Measurements from ENCODE around the gene DGAT2.

The DGAT2 gene

GRCh38 chr11:75781831-75782230 is 13.3 kb downstream of the DGAT2 start:
- no peak for DNase-seq

DNA sequence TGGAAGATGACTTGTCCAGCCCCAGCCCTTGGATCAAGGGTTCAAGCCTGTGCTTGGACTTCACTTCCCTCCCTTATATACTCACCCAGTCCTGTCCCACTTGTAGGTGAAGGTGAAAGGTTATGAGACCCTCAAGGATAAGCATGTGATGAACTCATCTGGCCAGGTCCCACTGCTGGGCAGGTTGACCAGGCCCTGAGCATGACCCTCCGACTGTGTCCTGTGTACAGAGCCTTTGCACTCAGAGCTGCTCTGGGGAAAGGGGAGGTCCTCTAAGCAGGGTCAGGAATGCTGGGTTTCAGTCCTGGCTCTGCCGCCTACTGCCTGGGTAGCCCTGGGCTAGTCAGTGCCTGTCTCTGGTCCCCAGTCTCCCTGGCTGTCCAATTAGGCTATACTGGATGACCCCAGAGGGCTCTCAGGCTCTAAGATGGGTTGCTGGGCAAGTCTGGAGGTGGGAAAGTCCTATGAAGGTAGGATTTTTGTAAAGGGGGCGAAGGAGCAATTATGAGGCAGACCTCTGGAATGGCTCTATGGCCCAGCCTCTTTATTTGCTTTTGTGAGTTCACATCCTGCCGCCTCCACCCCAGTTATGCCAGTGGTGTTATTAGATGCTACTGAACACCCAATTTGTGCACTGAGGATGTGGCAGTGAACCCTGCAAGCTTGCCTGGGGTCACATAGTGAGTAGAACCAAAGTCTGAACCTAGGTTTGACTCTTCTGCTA is 14.1 kb downstream of the DGAT2 start:
- DNase-seq = no peak

DNA sequence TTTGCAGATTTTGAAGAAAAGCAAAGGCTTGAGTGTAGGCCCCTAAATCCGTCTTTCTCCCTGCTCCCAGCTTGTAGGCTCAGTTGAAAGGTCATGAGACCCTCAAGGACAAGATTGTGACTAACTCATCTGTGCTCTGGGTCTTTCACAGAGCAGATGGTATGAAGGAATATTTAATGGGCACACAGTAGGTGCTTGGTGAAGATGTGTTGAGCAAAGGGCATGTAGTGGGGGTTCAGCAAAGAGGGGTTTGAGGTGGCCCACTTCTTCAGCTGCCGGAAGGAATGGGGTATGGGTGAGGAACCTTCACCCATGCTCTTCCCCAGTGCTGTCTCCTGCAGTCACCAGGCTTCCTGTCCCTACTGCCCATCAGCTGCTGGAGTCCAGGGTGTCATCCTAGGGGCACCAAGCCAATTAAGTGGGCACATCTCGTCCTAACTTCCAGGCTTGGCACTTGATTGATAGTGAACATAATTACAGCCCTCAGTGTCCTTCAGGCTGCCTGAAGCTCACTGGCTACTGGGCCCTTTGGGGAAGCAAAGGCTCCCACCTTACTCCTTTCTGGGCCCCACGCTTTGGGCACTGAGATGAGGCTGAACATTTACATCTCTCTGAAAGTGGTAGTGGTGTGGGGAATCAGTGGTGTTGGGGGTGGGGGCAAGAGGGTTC is 15.0 kb downstream of the DGAT2 start:
- DNase-seq = no peak

DNA sequence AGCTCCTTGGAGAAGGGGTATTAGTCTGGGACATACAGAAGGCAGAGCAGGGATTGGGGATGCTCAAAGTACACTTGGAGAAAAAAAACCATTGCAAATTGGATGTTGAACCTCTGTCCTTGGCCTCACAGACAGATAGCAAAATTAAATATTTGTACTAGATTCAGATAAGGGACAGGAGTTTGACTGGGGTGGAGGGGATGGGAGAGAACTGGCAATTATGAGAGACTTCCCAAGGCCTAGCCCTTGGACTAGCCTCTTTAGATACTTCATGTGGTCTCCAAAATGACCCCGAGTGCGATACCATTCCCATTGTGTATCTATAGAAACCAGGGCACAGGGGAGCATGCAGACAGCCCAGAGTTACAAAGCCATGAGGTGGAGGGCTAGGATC is 15.5 kb downstream of the DGAT2 start:
- no peak for DNase-seq

GRCh38 chr11:75784506-75784905 is 15.9 kb downstream of the DGAT2 start:
- no peak for DNase-seq

- no peak for DNase-seq
Observed at GRCh38 chr11:75785187-75785586, 16.6 kb downstream of the DGAT2 start.

DNA sequence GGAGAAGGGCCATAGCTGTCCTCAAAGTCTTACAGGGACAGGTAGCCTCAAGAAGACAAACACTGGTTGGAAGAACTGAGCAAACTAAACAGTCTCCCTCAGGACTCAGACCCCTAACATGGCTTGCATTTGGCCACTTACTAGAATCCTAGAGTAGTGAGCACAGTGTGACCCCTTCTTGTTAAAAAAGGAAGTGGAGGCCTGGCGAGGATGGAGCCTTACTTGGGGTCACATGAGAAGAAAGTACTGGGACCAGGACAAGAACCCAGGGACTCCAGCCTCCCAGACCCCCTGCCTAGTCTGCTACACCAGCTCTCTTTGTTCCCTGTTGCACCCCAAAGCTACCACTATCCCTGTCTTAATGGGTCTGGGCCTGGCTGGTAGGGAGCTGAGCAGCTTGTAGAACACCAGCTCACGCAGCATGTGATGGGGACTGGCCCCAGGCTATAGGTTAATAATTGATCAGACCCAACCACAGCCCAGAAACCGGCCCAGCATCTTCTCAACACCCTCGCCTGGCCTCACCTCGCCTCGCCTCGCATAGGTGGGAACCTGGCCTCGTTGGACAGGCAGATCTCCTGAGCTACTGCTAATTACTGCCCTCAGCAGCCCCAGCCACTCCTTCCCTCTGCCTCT is 17.6 kb downstream of the DGAT2 start:
- DNase-seq = no peak

DNA sequence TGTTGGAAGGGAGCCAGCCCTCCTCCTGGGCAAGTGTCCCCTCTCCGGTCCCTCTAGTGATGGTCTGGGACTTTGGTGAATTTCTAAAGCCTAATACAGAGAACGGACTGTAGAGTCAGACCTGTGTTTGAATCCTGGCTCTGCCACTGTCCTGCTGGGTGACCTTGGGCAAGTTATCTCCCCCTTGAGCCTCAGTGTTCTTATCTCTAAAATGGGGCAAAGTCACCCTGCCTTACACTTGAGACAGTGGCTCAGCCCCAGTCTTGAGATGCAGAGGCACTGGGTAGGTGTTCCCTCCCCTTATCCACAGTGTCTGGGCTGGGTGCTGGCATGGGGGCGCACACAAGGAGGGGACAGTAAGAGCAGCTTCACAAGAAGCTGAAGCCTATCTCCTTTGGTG is 20.9 kb downstream of the DGAT2 start:
- DNase-seq = no peak

GRCh38 chr11:75790986-75791385 is 22.4 kb downstream of the DGAT2 start:
- DNase-seq = peak; percentile 23

DNA sequence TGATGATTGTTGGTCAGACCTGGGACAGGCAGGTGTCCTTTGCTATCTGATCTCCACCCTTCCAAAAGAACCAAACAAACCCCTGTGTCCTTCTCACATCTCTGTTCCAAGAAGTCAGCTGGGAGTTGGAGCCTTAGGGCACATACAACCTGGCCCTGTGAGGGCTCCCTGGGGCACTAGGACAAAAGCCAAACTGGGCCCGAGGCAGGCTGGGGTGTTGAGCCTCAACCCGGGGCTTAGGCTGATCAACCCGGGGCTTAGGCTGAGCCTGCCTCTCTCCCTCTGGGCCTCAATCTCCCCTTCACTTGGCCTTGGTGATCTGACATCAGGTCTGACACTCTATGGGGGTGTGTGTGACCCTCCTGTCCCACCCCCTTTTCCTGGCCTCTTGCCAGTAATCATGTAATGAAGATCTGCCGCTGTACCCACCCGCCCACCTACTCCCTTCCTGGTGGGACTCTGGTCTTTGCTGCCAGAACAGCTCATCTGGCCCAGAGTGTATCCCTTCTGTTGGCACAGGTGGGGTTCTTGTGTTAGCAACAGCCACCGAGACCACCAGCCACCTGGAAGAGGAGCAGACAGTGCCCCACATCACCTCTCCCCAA is 23.7 kb downstream of the DGAT2 start:
- DNase-seq = no peak

DNA sequence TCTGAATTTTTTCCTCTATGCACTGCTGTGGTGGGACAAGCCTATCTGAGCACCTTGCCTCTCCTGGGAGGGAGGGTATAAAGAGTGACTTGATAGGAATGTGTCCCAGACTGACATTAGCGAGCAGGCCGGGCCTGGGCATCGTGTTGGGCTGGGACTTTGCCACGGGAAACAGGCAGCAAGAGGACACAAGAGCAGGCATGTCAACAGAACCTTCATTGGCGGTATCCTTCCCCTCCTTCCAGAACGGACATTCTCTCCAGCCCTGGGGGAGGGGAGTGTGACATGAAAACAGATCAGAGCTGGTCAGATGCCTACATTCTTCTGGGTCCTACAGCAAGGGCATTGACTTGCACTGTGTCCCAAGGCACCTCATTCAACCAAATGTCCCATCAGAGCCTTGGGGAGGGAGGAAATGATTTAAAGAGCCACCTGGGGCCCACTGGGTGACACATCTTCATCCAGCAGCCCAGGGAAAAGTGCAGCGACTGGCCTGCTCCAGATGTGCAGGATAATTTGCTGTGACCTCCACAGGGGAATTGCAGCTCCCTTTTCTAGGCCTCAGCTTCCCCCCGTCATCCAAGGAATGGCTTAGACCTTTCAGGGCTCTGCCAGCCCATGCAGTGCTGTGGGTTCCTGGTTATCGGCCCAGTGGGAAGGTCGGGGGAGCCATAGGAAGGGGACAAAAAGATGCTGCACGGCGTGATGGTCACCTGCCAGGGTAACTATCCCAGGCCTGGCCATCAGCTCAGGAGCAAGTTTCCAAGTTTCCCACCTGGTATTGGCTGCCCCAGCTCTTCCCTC is 24.6 kb downstream of the DGAT2 start:
- DNase-seq = no peak

DNA sequence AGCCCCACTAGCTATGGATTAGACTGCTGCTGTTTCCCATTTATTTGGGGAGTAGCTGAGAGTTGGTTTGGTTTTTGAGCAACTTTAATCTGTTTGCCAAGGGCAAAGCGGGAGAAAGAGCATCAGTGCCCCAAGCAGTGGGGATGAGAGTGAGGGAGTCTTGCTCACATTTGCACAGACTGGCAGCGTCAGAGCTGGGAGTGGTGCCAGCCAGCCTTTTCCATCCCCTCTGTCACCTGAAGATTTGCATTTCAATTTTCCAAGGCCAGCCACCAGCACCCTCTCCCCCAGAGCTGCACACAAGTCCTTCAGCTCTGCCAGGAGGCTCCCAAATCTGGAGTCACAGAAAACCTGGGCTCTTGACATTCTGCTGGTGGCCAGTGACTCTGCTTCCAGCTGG is 25.4 kb downstream of the DGAT2 start:
- no peak for DNase-seq

GRCh38 chr11:75795276-75796090 is 26.9 kb downstream of the DGAT2 start:
- no peak for DNase-seq

DNA sequence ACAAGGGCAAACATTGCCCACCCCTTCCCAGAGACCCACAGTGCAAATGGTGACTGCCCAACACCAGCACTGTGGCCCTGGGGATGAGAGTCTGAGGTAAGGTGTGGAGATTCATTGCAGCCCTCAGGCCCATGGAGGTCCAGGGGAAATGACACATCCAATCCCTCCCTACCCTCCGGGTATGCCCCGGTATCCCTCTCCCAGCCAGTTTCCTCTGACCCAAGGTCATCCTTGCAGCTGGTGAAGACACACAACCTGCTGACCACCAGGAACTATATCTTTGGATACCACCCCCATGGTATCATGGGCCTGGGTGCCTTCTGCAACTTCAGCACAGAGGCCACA is 27.5 kb downstream of the DGAT2 start:
- peak; percentile 28 for DNase-seq

DNA sequence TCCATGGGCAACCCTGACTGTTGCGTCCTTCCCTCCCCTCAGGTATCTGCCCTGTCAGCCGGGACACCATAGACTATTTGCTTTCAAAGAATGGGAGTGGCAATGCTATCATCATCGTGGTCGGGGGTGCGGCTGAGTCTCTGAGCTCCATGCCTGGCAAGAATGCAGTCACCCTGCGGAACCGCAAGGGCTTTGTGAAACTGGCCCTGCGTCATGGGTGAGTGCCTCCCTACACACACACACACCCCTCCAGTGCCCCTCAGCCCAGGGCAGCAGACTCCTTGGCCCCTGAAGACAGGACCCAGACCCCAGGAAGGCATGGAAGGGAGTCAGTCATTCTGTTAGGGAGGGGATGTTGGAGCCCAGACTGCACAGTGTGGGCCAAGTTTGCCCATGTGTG is 28.5 kb downstream of the DGAT2 start:
- no peak for DNase-seq

GRCh38 chr11:75797792-75798191 is 29.2 kb downstream of the DGAT2 start:
- DNase-seq = peak; percentile 73

DNA sequence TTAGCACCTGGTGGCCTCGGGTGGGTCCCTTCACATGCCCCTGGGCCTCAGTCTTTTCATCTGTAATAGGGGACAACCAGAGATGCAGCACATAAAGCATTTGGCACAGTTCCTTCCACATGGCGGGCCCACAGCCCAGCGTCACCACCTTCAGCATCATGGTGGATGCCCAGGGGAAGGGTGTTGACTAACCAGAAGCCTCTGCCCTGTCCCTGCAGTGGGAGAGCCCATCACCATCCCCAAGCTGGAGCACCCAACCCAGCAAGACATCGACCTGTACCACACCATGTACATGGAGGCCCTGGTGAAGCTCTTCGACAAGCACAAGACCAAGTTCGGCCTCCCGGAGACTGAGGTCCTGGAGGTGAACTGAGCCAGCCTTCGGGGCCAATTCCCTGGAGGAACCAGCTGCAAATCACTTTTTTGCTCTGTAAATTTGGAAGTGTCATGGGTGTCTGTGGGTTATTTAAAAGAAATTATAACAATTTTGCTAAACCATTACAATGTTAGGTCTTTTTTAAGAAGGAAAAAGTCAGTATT is 31.6 kb downstream of the DGAT2 start:
- no peak for DNase-seq

DNA sequence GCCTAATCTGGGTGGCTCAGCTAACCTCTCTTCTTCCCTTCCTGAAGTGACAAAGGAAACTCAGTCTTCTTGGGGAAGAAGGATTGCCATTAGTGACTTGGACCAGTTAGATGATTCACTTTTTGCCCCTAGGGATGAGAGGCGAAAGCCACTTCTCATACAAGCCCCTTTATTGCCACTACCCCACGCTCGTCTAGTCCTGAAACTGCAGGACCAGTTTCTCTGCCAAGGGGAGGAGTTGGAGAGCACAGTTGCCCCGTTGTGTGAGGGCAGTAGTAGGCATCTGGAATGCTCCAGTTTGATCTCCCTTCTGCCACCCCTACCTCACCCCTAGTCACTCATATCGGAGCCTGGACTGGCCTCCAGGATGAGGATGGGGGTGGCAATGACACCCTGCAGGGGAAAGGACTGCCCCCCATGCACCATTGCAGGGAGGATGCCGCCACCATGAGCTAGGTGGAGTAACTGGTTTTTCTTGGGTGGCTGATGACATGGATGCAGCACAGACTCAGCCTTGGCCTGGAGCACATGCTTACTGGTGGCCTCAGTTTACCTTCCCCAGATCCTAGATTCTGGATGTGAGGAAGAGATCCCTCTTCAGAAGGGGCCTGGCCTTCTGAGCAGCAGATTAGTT is 32.3 kb downstream of the DGAT2 start:
- DNase-seq = no peak

- DNase-seq = no peak
Observed at GRCh38 chr11:75801362-75802020, 32.9 kb downstream of the DGAT2 start.

- DNase-seq = no peak
Observed at GRCh38 chr11:75802021-75802912, 33.7 kb downstream of the DGAT2 start.

Data from NCI-H226 (cell line).